Fibroblast of villous mesenchyme (primary cell): ENCODE measurements around the gene AOC1. TPM values are rescaled to one million over a fixed set of nuclear protein-coding genes. Genes with fewer than 3 reads are reported as not detected.

Experiments
- DNase-seq: peaks from one replicate; pipeline ENCODE4 v3.0.0-alpha.2; 2010; ENCODE audit warnings: low read depth
- H3K4me3 ChIP-seq: 2 replicates; pipeline ENCODE4 v1.5.1; 2011; ENCODE audit warnings: low read depth, mild to moderate bottlenecking, low read length
- total RNA-seq: library from RNA; depleted of rRNA; stranded (reverse); fragments of >200 nt; gene quantifications from 2 replicates; pipeline ENCODE4 v1.2.3, GENCODE V29; 2012
- TF ChIP-seq, protein P1 (sequence below): IDR thresholded peaks from 2 replicates; pipeline ENCODE4 v1.5.1; 2012; ENCODE audit warnings: low read depth, mild to moderate bottlenecking, low read length; ENCODE audit not compliant: insufficient read depth

Gene AOC1
- total RNA-seq, 1 donor, result not detected

GRCh38 chr7:150835019-150835418, 17.3 kb upstream of the AOC1 start:
- TF ChIP-seq, protein P1, sequence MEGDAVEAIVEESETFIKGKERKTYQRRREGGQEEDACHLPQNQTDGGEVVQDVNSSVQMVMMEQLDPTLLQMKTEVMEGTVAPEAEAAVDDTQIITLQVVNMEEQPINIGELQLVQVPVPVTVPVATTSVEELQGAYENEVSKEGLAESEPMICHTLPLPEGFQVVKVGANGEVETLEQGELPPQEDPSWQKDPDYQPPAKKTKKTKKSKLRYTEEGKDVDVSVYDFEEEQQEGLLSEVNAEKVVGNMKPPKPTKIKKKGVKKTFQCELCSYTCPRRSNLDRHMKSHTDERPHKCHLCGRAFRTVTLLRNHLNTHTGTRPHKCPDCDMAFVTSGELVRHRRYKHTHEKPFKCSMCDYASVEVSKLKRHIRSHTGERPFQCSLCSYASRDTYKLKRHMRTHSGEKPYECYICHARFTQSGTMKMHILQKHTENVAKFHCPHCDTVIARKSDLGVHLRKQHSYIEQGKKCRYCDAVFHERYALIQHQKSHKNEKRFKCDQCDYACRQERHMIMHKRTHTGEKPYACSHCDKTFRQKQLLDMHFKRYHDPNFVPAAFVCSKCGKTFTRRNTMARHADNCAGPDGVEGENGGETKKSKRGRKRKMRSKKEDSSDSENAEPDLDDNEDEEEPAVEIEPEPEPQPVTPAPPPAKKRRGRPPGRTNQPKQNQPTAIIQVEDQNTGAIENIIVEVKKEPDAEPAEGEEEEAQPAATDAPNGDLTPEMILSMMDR, result no peak
- H3K4me3 ChIP-seq, result no peak overlapping the region
- DNase-seq, result no peak

GRCh38 chr7:150835702-150836280, 16.5 kb upstream of the AOC1 start:
- TF ChIP-seq, protein P1, result no peak

DNA sequence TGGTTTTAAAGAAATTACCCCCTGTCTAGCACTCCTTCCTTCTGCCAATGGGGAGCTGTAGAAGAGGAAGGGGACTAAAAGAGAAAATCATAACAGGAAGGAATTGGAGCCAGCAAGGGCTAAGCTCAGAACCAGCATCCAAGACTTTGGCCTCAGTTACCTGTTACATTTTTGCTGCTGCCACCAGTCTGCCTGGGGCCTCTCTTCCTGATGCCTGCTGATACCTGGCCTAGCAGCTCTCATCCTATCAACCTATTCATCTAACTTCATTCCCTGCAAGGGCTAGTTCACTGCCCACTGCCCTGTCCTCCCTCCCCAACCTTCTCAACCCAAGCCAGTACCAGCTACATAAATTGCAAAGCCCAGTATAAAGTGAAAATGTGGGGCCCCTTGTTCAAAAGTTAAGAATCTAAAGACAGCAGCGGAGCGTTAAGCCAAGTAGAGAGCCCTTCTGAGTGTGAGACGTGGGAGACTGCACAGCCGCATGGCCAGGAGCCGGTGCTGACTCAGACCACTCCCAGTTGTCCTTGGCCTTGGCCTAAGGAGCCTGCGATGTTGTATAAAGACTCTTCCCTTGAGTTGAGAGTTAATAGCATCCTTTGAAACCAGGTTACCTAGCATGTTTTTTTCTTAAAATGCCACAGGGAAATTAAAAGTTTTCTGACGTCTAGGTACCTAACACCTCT, 13.2 kb upstream of the AOC1 start:
- no peak overlapping the region for H3K4me3 ChIP-seq
- TF ChIP-seq, protein P1, result no peak
- DNase-seq, result no peak

More at GRCh38 chr7:150835702-150836280, 16.5 kb upstream of the AOC1 start:
- DNase-seq, result no peak
- H3K4me3 ChIP-seq, result no peak overlapping the region

DNA sequence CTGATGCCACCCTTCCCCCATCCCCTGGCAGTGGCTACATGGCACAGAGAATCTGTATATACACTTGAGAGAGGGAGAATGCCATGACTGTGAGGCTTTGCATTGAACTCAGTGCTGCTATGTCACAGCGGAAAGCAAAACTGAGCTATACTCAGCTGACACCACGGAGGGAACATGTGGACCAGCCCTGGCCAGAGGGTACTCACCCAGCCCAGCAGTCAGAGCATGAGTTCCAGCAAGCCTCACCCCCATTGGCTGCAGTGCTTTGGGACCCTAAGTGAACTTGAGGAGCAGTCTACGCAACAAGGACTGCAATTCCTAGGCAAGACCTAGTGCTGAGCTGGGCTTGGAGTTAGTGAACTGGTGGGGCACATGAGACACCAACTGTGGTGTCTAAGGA, 10.3 kb upstream of the AOC1 start:
- H3K4me3 ChIP-seq, result no peak overlapping the region
- no peak for DNase-seq
- TF ChIP-seq, protein P1, result no peak

- DNase-seq, result no peak
- H3K4me3 ChIP-seq, result no peak overlapping the region
- TF ChIP-seq, protein P1, result no peak
Observed at GRCh38 chr7:150842716-150843115, 9.6 kb upstream of the AOC1 start.

DNA sequence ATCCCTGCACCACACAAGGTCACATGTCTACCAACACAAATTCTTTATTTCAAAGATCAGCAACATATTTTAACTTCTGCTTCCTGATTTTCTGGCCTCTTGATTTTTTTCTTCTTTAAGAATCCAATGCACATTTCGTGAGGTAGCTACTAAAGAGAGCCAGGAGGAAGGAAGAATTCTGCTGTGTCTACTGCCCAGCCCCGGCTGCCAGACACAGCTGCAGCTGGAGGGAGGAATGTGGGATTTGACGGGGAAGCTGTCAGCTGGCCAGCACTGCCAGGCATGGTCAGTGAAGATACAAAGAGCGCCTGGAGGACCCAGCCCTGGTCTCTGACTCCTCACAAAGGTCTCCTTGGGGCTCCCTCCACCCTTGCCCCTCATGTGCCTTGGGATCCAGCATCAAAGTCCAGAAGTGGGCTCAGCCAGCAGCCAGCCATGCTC, 6.9 kb upstream of the AOC1 start:
- no peak for DNase-seq
- TF ChIP-seq, protein P1, result no peak
- no peak overlapping the region for H3K4me3 ChIP-seq
